Measurements from ENCODE around the gene SH3BP4. TPM values are rescaled to one million over a fixed set of nuclear protein-coding genes. Genes with fewer than 3 reads are reported as not detected.

Gene SH3BP4
- polyA plus RNA-seq, 1 donor (not counting 4 experiments of a cell fraction or from before 2014, with no cell fraction given): 50.4 TPM

GRCh38 chr2:234958746-234959395, 7.1 kb downstream of the SH3BP4 start:
- H3K4me1 ChIP-seq (ENCODE audit: control insufficient read depth, extremely low read depth, insufficient read depth, low read length): peaks cover 55% of the 10 kb centered on the region
- H3K4me3 ChIP-seq (ENCODE audit: control insufficient read depth in 2 of 3, extremely low read depth in 1 of 3, insufficient read depth in 2 of 3, low read depth in 1 of 3, low read length in 3 of 3): no peak overlapping the region
- no peaks in the 10 kb centered on the region for H3K9me3 ChIP-seq (ENCODE audit: control insufficient read depth, low read depth, low read length)
- no peak for DNase-seq (ENCODE audit: low read depth, low spot score)
- no peak overlapping the region for H2AFZ ChIP-seq (ENCODE audit: control insufficient read depth, low read length)
- peaks cover 14% of the 10 kb centered on the region for H4K20me1 ChIP-seq (ENCODE audit: control insufficient read depth, extremely low read depth, insufficient read depth, low read length)
- H3K9me1 ChIP-seq (ENCODE audit: control insufficient read depth, extremely low read depth, insufficient read depth, low read length): peaks cover 7% of the 10 kb centered on the region
- FAIRE-seq: no peak
- dilution Hi-C loops (cut with MboI; ENCODE audit: extremely low pct_ligation_motif_present, low sequenced_read_pairs): no loop called here
- H3K36me3 ChIP-seq (ENCODE audit: control insufficient read depth in 2 of 2, extremely low read depth in 1 of 2, insufficient read depth in 2 of 2, low read length in 2 of 2): peaks cover 2 to 15% of the 10 kb centered on the region in 2 experiments
- H3K27ac ChIP-seq (ENCODE audit: control insufficient read depth, insufficient read depth, low read length): no peak overlapping the region
- no peak overlapping the region for H3K4me2 ChIP-seq (ENCODE audit: control insufficient read depth, extremely low read depth, insufficient read depth, low read depth, low read length)
- H3K9ac ChIP-seq (ENCODE audit: control insufficient read depth, extremely low read depth, insufficient read depth, low read length): no peak overlapping the region
- H3K79me2 ChIP-seq (ENCODE audit: control insufficient read depth, insufficient read depth, low read length): peaks cover 94% of the 10 kb centered on the region
- no peaks in the 10 kb centered on the region for H3K27me3 ChIP-seq (ENCODE audit: control insufficient read depth, extremely low read depth, insufficient read depth, low read length)
- TF ChIP-seq EZH2 (IDR thresholded peaks at IDR 0.05; ENCODE audit: low read length): no peak
- TF ChIP-seq CTCF (optimal IDR thresholded peaks at IDR 0.05 in 1 of 3, IDR thresholded peaks at IDR 0.05 in 1 of 3, conservative IDR thresholded peaks at IDR 0.05 in 1 of 3; ENCODE audit: extremely low read depth in 1 of 3, insufficient read depth in 2 of 3, low read length in 3 of 3): no peak

DNA sequence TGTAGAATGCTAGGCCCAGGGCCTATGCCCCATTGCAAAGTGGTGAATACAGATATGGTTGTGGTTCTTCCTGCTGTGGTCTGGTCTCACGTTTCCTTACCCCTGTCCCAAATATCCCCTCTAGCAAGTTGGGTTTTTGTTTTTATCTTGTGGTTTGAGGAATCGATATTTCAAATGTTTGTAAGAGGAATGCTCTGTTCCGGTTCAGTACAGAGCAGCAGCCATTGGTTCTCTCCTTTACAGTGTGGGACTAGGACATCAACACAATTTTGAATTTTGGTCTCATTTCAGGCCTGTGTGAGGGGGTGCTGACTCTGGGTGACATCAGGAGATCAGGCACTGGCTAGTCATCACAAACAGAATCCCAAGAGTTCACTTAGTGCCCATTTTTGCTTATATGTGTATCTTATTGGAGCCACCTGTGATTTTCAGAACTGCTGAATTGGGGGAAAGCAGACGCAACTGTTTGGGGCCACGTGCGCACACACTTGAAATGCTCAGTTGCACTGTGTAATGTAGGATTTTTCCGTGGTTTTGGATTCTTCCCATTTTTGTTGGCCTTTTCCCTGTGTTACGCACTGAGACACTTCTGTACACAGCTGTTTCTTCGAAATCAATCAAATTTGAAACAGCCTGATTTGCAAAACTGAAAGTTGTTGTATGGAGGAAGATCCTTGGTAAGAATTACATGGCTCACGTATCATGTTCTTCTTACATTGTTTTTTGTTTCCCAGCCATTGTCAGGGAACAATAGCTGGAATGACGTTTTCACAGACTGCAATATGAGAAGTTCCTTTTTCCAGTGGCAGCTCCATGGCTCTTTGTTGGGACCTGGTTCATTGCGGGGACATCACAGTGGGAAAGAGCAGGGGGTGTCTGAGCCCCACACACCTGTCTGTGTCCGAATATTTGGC, 8.6 kb downstream of the SH3BP4 start:
- peaks cover 19% of the 10 kb centered on the region for H4K20me1 ChIP-seq (ENCODE audit: control insufficient read depth, extremely low read depth, insufficient read depth, low read length)
- dilution Hi-C loops (cut with MboI; ENCODE audit: extremely low pct_ligation_motif_present, low sequenced_read_pairs): no loop called here
- no peak for DNase-seq (ENCODE audit: low read depth, low spot score)
- H3K36me3 ChIP-seq (ENCODE audit: control insufficient read depth in 2 of 2, extremely low read depth in 1 of 2, insufficient read depth in 2 of 2, low read length in 2 of 2): peaks cover 2 to 7% of the 10 kb centered on the region in 2 experiments
- peaks cover 94% of the 10 kb centered on the region for H3K79me2 ChIP-seq (ENCODE audit: control insufficient read depth, insufficient read depth, low read length)
- no peaks in the 10 kb centered on the region for H3K9me3 ChIP-seq (ENCODE audit: control insufficient read depth, low read depth, low read length)
- peaks cover 2% of the 10 kb centered on the region for H3K9me1 ChIP-seq (ENCODE audit: control insufficient read depth, extremely low read depth, insufficient read depth, low read length)
- FAIRE-seq: peak; percentile 71
- no peak overlapping the region for H3K9ac ChIP-seq (ENCODE audit: control insufficient read depth, extremely low read depth, insufficient read depth, low read length)
- H3K27ac ChIP-seq (ENCODE audit: control insufficient read depth, insufficient read depth, low read length): no peak overlapping the region
- H3K4me2 ChIP-seq (ENCODE audit: control insufficient read depth, extremely low read depth, insufficient read depth, low read depth, low read length): no peak overlapping the region
- H3K27me3 ChIP-seq (ENCODE audit: control insufficient read depth, extremely low read depth, insufficient read depth, low read length): no peaks in the 10 kb centered on the region
- H2AFZ ChIP-seq (ENCODE audit: control insufficient read depth, low read length): no peak overlapping the region
- H3K4me1 ChIP-seq (ENCODE audit: control insufficient read depth, extremely low read depth, insufficient read depth, low read length): peaks cover 49% of the 10 kb centered on the region
- no peak overlapping the region for H3K4me3 ChIP-seq (ENCODE audit: control insufficient read depth in 2 of 3, extremely low read depth in 1 of 3, insufficient read depth in 2 of 3, low read depth in 1 of 3, low read length in 3 of 3)
- TF ChIP-seq EZH2 (IDR thresholded peaks at IDR 0.05; ENCODE audit: low read length): no peak
